GM23338 (cell line): ENCODE measurements around the gene CGRRF1. TPM values are rescaled to one million over a fixed set of nuclear protein-coding genes. Genes with fewer than 3 reads are reported as not detected.
A peak's percentile ranks its signal among the peaks of the same experiment; 100 is the strongest.

Source experiments
- ATAC-seq: fragments of 200-7000 bp; cut with Tn5 transposase; 3 replicates; pipeline ENCODE4 v1.9.1; 2020
- DNase-seq: peaks from one replicate; pipeline ENCODE4 v3.0.0-alpha.2; 2015; ENCODE audit warnings: low spot score
- H2AFZ ChIP-seq: fragments of 200-600 bp; sonication (generic); 2 replicates; pipeline ENCODE4 v1.8.0; 2016; ENCODE audit warnings: antibody characterized with exemption, mild to moderate bottlenecking, moderate library complexity
- H3F3A ChIP-seq: fragments of 200-600 bp; sonication (generic); replicated peaks from 2 replicates; pipeline ENCODE4 v1.8.0; 2017; ENCODE audit warnings: antibody characterized with exemption, mixed run types, low read depth
- H3K27ac ChIP-seq: fragments of 200-600 bp; sonication (generic); 2 replicates; pipeline ENCODE4 v1.6.1; 2016; ENCODE audit warnings: low read depth
- H3K27me3 ChIP-seq: fragments of 200-600 bp; sonication (generic); 2 replicates; pipeline ENCODE4 v1.8.0; 2016; ENCODE audit warnings: mild to moderate bottlenecking, mixed run types, moderate library complexity; ENCODE audit not compliant: insufficient read depth
- H3K36me3 ChIP-seq: fragments of 200-600 bp; sonication (generic); 2 replicates; pipeline ENCODE4 v1.8.0; 2016; ENCODE audit warnings: mild to moderate bottlenecking; ENCODE audit not compliant: insufficient read depth
- H3K4me1 ChIP-seq: fragments of 200-600 bp; sonication (generic); 2 replicates; pipeline ENCODE4 v1.8.0; 2016; ENCODE audit warnings: mild to moderate bottlenecking, moderate library complexity; ENCODE audit not compliant: insufficient read depth
- H3K4me2 ChIP-seq: fragments of 200-600 bp; sonication (generic); 2 replicates; pipeline ENCODE4 v1.7.1; 2017; ENCODE audit warnings: mixed run types
- H3K4me3 ChIP-seq: fragments of 200-600 bp; sonication (generic); 2 replicates; pipeline ENCODE4 v1.6.1; 2016; ENCODE audit warnings: mixed run types
- H3K79me2 ChIP-seq: fragments of 200-600 bp; sonication (generic); replicated peaks from 2 replicates; pipeline ENCODE4 v1.8.0; 2017; ENCODE audit warnings: mild to moderate bottlenecking; ENCODE audit not compliant: insufficient read depth
- H3K9me2 ChIP-seq: fragments of 200-600 bp; sonication (generic); 2 replicates; pipeline ENCODE4 v1.8.0; 2017; ENCODE audit not compliant: insufficient read depth
- H4K20me1 ChIP-seq: fragments of 200-600 bp; sonication (generic); replicated peaks from 2 replicates; pipeline ENCODE4 v1.8.0; 2017; ENCODE audit warnings: mild to moderate bottlenecking; ENCODE audit not compliant: insufficient read depth
- H3K27ac Mint-ChIP-seq: 2 replicates; pipeline ENCODE4 v1.8.0; 2020; ENCODE audit warnings: inconsistent platforms, mild to moderate bottlenecking, moderate library complexity, mixed read lengths
- H3K27me3 Mint-ChIP-seq: 3 replicates; pipeline ENCODE4 v1.8.0; 2022; ENCODE audit warnings: low read depth, mild to moderate bottlenecking, moderate library complexity, mixed read lengths, inconsistent platforms; ENCODE audit not compliant: insufficient read depth, poor library complexity
- H3K36me3 Mint-ChIP-seq: 3 replicates; pipeline ENCODE4 v1.8.0; 2021; ENCODE audit warnings: low read depth, mild to moderate bottlenecking, inconsistent platforms, moderate library complexity, mixed read lengths
- H3K4me1 Mint-ChIP-seq: 3 replicates; pipeline ENCODE4 v1.8.0; 2020; ENCODE audit warnings: mild to moderate bottlenecking, inconsistent platforms, mixed read lengths
- H3K4me3 Mint-ChIP-seq: 3 replicates; pipeline ENCODE4 v1.8.0; 2021; ENCODE audit warnings: moderate library complexity, mild to moderate bottlenecking, inconsistent platforms, mixed read lengths
- H3K9me3 Mint-ChIP-seq: 3 replicates; pipeline ENCODE4 v1.8.0; 2020; ENCODE audit warnings: moderate library complexity, mild to moderate bottlenecking, inconsistent platforms, mixed read lengths
- CREB1 ChIP-seq: fragments of 250-450 bp; sonication (Bioruptor Pico); IDR thresholded peaks from 2 replicates; pipeline ENCODE4 v1.5.0; 2020; ENCODE audit warnings: low read depth, mild to moderate bottlenecking, moderate library complexity
- EZH2 ChIP-seq: fragments of 200-600 bp; sonication (generic); IDR thresholded peaks from one replicate; pipeline ENCODE4 v1.8.0; 2017; ENCODE audit warnings: antibody characterized with exemption, mild to moderate bottlenecking, low read depth; ENCODE audit not compliant: unreplicated experiment
- EZH2phosphoT487 ChIP-seq: fragments of 200-600 bp; sonication (generic); IDR thresholded peaks from one replicate; pipeline ENCODE4 v1.8.1; 2018; ENCODE audit warnings: antibody characterized with exemption; ENCODE audit not compliant: unreplicated experiment
- JUNB ChIP-seq: IDR thresholded peaks from one replicate; pipeline ENCODE4 v1.6.1; 2016; ENCODE audit warnings: antibody characterized with exemption; ENCODE audit not compliant: unreplicated experiment
- POLR2AphosphoS5 ChIP-seq: IDR thresholded peaks from 2 replicates; pipeline ENCODE4 v1.6.1; 2016; ENCODE audit warnings: antibody characterized with exemption, low read depth
- STAT1 ChIP-seq: IDR thresholded peaks from one replicate; pipeline ENCODE4 v1.6.1; 2016; ENCODE audit warnings: antibody characterized with exemption; ENCODE audit not compliant: unreplicated experiment
- polyA plus RNA-seq: library from polyadenylated mRNA; unstranded; fragments of >200 nt; fragmentation: Nextera tagmentation; extraction: Ambion mirVana; gene quantifications from 2 replicates; pipeline ENCODE4 v1.2.1, GENCODE V29; 2016
- total RNA-seq: library from RNA; depleted of rRNA; stranded (reverse); fragments of >200 nt; shearing (Covaris generic); gene quantifications from 2 replicates; pipeline ENCODE4 v1.2.3, GENCODE V29; 2014
- TF ChIP-seq, protein P1 (sequence below), 2 experiments: fragments of 200-600 bp in 1 of 2; sonication (generic) in 1 of 2; conservative IDR thresholded peaks; 2 replicates each; pipeline versions ENCODE4 v1.5.1 to v1.6.1; 2016 to 2017; ENCODE audit warnings: antibody characterized with exemption in 2 of 2, low read depth in 2 of 2, mild to moderate bottlenecking in 2 of 2, moderate library complexity in 1 of 2
- TF ChIP-seq, protein P2 (sequence below): IDR thresholded peaks from 2 replicates; pipeline ENCODE4 v1.6.1; 2016; ENCODE audit warnings: antibody characterized with exemption
- TF ChIP-seq, protein P3 (sequence below): IDR thresholded peaks from one replicate; pipeline ENCODE4 v1.6.1; 2018; ENCODE audit warnings: antibody characterized with exemption; ENCODE audit not compliant: unreplicated experiment

Gene CGRRF1
- total and polyA plus RNA-seq, 2 experiments from 2014 or later, result 18.8 to 28.3 TPM

DNA sequence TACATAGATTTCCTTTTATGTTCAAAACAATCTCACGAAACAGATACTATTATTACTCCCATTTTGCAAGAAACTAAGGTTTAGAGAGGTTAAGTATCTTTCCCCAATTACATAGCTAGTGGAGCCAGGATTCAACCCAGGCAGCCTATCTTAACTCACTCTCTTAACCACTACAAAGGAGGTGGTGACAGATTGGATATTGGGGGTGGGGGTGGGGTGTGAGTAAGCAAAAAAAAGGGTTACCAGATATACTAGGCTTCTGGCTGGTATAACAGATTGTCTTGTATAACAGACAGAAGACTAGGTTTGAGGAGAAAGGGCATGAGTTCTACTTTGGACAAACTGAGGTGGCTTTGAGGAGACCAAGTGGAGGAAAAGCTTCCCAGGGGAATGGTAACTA lies 23.0 kb upstream of the CGRRF1 start:
- H3K36me3 Mint-ChIP-seq, result peaks cover 13% of the 10 kb centered on the region
- ATAC-seq (no peak), DNase-seq (no peak)
- H3F3A ChIP-seq, result 0 out of 2 replicates have a peak, but pooled peaks cover 5% of the 10 kb centered on the region
- no peak overlapping the region for H3K4me3 ChIP-seq
- H3K36me3 ChIP-seq, result peaks cover 3% of the 10 kb centered on the region; the same call in 1 of the 2 replicates
- H3K79me2 ChIP-seq, result peaks cover 64% of the 10 kb centered on the region
- no peak overlapping the region for H2AFZ ChIP-seq
- peaks cover 33% of the 10 kb centered on the region for H3K4me1 Mint-ChIP-seq
- no peak overlapping the region for H3K27ac ChIP-seq
- H3K9me2 ChIP-seq, result no peaks in the 10 kb centered on the region
- H3K27me3 Mint-ChIP-seq, result peaks cover 18% of the 10 kb centered on the region
- H3K4me1 ChIP-seq, result peaks cover 24% of the 10 kb centered on the region
- TF ChIP-seq, protein P1, sequence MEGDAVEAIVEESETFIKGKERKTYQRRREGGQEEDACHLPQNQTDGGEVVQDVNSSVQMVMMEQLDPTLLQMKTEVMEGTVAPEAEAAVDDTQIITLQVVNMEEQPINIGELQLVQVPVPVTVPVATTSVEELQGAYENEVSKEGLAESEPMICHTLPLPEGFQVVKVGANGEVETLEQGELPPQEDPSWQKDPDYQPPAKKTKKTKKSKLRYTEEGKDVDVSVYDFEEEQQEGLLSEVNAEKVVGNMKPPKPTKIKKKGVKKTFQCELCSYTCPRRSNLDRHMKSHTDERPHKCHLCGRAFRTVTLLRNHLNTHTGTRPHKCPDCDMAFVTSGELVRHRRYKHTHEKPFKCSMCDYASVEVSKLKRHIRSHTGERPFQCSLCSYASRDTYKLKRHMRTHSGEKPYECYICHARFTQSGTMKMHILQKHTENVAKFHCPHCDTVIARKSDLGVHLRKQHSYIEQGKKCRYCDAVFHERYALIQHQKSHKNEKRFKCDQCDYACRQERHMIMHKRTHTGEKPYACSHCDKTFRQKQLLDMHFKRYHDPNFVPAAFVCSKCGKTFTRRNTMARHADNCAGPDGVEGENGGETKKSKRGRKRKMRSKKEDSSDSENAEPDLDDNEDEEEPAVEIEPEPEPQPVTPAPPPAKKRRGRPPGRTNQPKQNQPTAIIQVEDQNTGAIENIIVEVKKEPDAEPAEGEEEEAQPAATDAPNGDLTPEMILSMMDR (conservative IDR thresholded peaks at IDR 0.05; ENCODE audit: low read depth in 2 of 2), result no peak
- TF ChIP-seq JUNB (no peak), CREB1 (no peak), EZH2phosphoT487 (no peak), EZH2 (no peak)
- TF ChIP-seq, protein P2, sequence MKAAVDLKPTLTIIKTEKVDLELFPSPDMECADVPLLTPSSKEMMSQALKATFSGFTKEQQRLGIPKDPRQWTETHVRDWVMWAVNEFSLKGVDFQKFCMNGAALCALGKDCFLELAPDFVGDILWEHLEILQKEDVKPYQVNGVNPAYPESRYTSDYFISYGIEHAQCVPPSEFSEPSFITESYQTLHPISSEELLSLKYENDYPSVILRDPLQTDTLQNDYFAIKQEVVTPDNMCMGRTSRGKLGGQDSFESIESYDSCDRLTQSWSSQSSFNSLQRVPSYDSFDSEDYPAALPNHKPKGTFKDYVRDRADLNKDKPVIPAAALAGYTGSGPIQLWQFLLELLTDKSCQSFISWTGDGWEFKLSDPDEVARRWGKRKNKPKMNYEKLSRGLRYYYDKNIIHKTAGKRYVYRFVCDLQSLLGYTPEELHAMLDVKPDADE, result no peak
- TF ChIP-seq, protein P3, sequence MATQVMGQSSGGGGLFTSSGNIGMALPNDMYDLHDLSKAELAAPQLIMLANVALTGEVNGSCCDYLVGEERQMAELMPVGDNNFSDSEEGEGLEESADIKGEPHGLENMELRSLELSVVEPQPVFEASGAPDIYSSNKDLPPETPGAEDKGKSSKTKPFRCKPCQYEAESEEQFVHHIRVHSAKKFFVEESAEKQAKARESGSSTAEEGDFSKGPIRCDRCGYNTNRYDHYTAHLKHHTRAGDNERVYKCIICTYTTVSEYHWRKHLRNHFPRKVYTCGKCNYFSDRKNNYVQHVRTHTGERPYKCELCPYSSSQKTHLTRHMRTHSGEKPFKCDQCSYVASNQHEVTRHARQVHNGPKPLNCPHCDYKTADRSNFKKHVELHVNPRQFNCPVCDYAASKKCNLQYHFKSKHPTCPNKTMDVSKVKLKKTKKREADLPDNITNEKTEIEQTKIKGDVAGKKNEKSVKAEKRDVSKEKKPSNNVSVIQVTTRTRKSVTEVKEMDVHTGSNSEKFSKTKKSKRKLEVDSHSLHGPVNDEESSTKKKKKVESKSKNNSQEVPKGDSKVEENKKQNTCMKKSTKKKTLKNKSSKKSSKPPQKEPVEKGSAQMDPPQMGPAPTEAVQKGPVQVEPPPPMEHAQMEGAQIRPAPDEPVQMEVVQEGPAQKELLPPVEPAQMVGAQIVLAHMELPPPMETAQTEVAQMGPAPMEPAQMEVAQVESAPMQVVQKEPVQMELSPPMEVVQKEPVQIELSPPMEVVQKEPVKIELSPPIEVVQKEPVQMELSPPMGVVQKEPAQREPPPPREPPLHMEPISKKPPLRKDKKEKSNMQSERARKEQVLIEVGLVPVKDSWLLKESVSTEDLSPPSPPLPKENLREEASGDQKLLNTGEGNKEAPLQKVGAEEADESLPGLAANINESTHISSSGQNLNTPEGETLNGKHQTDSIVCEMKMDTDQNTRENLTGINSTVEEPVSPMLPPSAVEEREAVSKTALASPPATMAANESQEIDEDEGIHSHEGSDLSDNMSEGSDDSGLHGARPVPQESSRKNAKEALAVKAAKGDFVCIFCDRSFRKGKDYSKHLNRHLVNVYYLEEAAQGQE, result no peak
- H3K4me3 Mint-ChIP-seq, result peak overlapping the region; percentile 81
- no peaks in the 10 kb centered on the region; the same call in 2 of the 3 replicates for H3K9me3 Mint-ChIP-seq
- peaks cover 11% of the 10 kb centered on the region for H4K20me1 ChIP-seq
- H3K27me3 ChIP-seq, result no peaks in the 10 kb centered on the region
- H3K4me2 ChIP-seq, result peak overlapping the region; percentile 46; the same call in 1 of the 2 replicates
- peak overlapping the region; percentile 71 for H3K27ac Mint-ChIP-seq

DNA sequence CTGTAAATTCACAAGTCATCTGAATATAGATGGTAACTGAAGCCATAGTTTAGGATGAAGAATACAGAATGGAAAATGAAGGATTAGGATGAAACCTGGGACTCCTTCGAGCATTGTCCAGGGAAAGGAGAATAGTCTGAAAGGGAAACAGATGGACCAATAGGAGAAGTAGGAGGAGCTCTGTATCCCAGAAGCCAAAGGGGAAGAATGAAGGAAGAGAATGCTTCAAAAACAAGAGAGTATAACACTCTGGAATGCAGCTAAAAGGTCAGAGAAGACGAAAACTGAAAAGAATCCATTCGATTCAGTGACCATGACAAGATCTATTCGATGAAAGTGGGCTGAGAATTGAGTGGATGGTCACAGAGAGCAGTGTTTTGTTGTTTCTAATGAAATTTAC lies 21.9 kb upstream of the CGRRF1 start:
- peak; percentile 44 for DNase-seq
- Histone ChIP-seq H3K9me2 (no peaks in the 10 kb centered on the region), H4K20me1 (peaks cover 9% of the 10 kb centered on the region), H3K27me3 (no peaks in the 10 kb centered on the region), H2AFZ (no peak overlapping the region), H3K79me2 (peaks cover 55% of the 10 kb centered on the region), H3K36me3 (peaks cover 3% of the 10 kb centered on the region; the same call in 1 of the 2 replicates), H3K4me1 (peaks cover 24% of the 10 kb centered on the region), H3F3A (0 out of 2 replicates have a peak, but pooled peaks cover 5% of the 10 kb centered on the region), H3K27ac (peak overlapping the region; percentile 99), H3K4me3 (peak overlapping the region; percentile 61), H3K4me2 (peak overlapping the region; percentile 80)
- peaks cover 34% of the 10 kb centered on the region for H3K4me1 Mint-ChIP-seq
- no peaks in the 10 kb centered on the region; the same call in 2 of the 3 replicates for H3K9me3 Mint-ChIP-seq
- H3K36me3 Mint-ChIP-seq, result peaks cover 12% of the 10 kb centered on the region
- H3K27ac Mint-ChIP-seq, result peak overlapping the region; percentile 95
- peak; percentile 23 for ATAC-seq
- H3K27me3 Mint-ChIP-seq, result peaks cover 18% of the 10 kb centered on the region
- H3K4me3 Mint-ChIP-seq, result peak overlapping the region; percentile 81
- TF ChIP-seq POLR2AphosphoS5, result peak; percentile 29; the same call in 1 of the 2 replicates
- no peak for TF ChIP-seq EZH2phosphoT487
- TF ChIP-seq STAT1, result no peak
- TF ChIP-seq, protein P3, result no peak
